Muscle layer of colon (tissue), 2 donors: Measurements from ENCODE around the gene VAPA.
A peak's percentile ranks its signal among the peaks of the same experiment; 100 is the strongest.

ENCODE experiments used
- H3K27ac ChIP-seq: one replicate; pipeline ENCODE4 v1.7.0; 2013; ENCODE audit warnings: low read depth, mild to moderate bottlenecking, low read length, moderate library complexity
- H3K27me3 ChIP-seq, 2 donors: one replicate each; pipeline ENCODE4 v1.7.0; 2013; ENCODE audit warnings: low read length in 2 of 2, mild to moderate bottlenecking in 2 of 2; ENCODE audit not compliant: insufficient read depth in 2 of 2, control insufficient read depth in 1 of 2
- H3K36me3 ChIP-seq: one replicate; pipeline ENCODE4 v1.7.0; 2013; ENCODE audit warnings: mild to moderate bottlenecking, low read length; ENCODE audit not compliant: insufficient read depth
- H3K4me1 ChIP-seq: one replicate; pipeline ENCODE4 v1.7.0; 2013; ENCODE audit warnings: mild to moderate bottlenecking, low read length; ENCODE audit not compliant: insufficient read depth
- H3K4me3 ChIP-seq, 2 donors: one replicate each; pipeline ENCODE4 v1.7.0; 2013; ENCODE audit warnings: low read length in 2 of 2, low read depth in 1 of 2, mild to moderate bottlenecking in 1 of 2, moderate library complexity in 1 of 2
- H3K9ac ChIP-seq: one replicate; pipeline ENCODE4 v1.7.0; 2013; ENCODE audit warnings: low read length
- H3K9me3 ChIP-seq: one replicate; pipeline ENCODE4 v1.7.0; 2013; ENCODE audit warnings: mild to moderate bottlenecking, low read length
- donor health status: abdominal sarcoma.
- donor health status: Adenocarcinoma of cecum.

VAPA gene

DNA sequence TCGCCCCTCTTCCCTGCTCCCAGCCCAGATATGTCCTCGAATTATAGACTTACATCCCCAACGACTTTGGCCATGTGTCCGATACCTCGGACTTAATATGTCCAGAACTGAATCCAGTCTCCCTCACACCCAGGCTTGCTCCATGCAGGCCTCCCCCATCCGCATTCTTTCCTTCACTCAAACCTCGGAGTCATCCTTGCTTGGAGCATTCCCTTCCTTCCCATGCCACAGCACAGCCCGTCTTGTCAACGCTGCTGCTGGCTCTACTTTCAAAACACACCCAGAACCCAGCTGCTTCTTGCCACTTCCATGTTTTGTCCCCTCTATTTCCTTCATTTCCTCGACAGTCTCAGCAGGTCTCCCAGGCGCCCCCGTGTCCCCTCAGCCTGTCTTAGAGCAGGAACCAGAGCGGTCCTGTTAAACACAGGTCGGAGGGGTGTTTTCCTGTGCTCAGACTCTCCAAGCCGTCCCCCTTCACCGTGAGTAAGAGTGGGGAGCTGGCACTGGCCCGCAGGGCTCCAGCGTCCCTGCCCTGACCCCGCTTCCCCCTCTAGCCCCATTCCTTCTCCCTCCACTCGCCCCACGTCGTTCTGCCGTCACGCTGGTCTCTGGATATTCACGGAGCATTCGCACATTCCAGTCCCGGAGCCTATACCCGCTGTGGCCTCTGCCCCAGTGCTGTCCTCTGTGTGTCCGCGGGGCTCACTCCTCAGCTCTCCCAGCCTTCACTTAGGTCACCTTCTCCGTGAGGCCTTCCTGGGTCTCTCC is 54.4 kb downstream of the VAPA start:
- H3K27me3 ChIP-seq, result no peaks in the 10 kb centered on the region
- no peak overlapping the region for H3K9ac ChIP-seq
- H3K27ac ChIP-seq, result no peak overlapping the region
- peak overlapping the region in 1 of 2 donors; percentile 22 for H3K4me3 ChIP-seq
- H3K4me1 ChIP-seq, result peaks cover 4% of the 10 kb centered on the region
- no peaks in the 10 kb centered on the region for H3K9me3 ChIP-seq
- no peaks in the 10 kb centered on the region for H3K36me3 ChIP-seq

DNA sequence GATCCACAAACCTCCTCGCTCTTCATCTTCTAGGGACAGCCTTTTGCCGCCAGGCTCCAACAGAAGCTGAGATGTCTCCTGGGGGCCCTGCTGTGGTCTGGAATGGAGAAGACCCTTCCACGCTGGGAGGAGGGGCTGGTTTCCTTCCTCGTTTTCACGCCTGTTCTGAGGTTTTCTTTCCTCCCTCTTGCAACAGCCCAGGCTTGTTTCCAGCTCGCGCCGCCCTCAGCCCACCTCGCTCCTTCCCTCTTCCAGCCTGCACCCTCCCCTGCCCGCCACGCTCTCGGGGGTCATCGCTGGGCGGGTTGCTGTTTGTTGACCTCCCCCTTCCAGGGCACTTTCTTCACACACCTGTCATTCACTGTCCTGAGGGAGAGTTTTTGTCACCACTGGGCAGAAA is 55.4 kb downstream of the VAPA start:
- no peaks in the 10 kb centered on the region for H3K27me3 ChIP-seq
- no peak overlapping the region for H3K27ac ChIP-seq
- no peaks in the 10 kb centered on the region for H3K36me3 ChIP-seq
- peak overlapping the region in 1 of 2 donors; percentile 22 for H3K4me3 ChIP-seq
- H3K9me3 ChIP-seq, result no peaks in the 10 kb centered on the region
- H3K9ac ChIP-seq, result no peak overlapping the region
- peaks cover 4% of the 10 kb centered on the region for H3K4me1 ChIP-seq

DNA sequence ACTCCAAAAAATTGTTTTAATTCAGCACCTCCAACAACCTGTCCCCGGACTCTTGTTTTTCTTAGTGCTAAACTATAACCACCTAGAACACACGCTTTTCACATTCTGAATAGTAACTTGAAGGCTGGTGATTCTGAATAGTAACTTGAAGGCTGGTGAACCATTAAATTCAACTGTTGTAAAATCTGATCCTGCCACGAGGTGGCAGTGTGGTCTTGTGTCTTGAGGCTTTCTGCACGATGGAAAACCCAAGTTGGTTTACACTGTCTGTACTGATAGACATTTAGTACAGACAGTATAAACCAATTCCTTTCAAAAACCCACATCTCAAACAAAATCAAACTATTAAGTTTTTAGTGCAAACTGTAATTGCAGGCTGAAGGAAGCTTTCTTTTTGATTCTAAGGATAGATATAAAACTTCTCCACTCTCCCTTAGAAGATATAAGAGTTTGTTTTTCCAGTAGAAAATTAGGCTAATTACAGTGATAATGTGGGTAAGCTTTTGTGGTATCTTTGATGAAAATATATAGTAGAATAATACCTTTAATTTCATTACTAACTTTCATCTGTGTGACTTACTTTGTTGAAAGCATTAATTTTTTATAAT is 57.6 kb downstream of the VAPA start:
- Histone ChIP-seq H3K9ac (no peak overlapping the region), H3K9me3 (no peaks in the 10 kb centered on the region), H3K27ac (no peak overlapping the region), H3K4me1 (peaks cover 4% of the 10 kb centered on the region), H3K4me3 (no peak overlapping the region), H3K36me3 (no peaks in the 10 kb centered on the region), H3K27me3 (no peaks in the 10 kb centered on the region)

DNA sequence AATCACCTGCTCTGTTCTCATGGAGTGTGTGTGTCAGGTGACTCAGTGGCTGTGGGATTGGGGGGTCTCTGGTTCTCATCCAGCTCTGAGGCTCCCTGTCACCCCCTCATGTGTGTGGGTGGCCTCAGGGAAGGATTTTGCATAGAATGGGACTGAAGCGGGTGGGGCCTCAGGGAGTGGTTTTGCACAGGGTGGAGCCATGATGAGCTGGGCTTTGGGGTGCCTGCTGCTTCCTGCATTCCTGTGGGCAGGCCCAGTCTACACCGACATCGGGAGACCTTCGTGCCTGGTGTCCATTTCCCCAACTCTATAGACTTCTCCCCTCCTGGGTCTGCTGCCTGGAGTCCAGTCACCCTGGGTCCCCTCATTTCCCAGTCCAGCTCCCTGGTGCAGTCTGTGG is 59.7 kb downstream of the VAPA start:
- Histone ChIP-seq H3K4me1 (peaks cover 4% of the 10 kb centered on the region), H3K36me3 (no peaks in the 10 kb centered on the region), H3K4me3 (no peak overlapping the region), H3K9ac (no peak overlapping the region), H3K27ac (no peak overlapping the region), H3K27me3 (no peaks in the 10 kb centered on the region), H3K9me3 (no peaks in the 10 kb centered on the region)

DNA sequence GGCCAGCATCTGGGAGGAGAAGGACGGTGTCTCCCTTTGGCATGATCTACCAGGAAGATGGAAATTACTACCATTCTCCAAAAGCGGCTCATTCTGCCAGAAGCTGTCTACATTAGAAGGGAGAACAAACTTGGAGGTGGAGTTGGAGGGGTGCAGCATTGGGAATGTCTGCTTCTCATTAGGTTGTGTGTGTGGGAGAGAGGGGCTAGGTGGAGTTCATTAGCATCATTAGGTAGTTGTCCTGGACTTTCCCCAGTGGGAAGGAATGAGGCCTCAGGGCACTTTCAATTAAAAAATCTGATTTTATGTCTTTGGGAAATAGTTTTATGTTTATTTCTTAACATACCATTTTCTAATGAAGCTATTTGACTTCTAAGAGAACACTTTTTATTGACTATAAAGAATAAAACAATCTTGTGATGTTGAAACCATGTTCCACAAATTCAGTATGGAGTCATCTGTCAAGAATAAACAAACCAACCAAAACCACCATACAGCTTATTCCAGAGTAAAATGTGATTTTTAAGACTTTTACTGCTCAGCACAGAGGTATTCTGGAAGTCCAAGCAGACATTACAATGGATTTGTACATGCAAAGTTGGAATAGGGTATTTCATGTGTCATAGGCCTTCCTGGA is 60.6 kb downstream of the VAPA start:
- H3K9ac ChIP-seq, result no peak overlapping the region
- H3K4me3 ChIP-seq, result no peak overlapping the region
- H3K27me3 ChIP-seq, result no peaks in the 10 kb centered on the region
- no peak overlapping the region for H3K27ac ChIP-seq
- H3K36me3 ChIP-seq, result no peaks in the 10 kb centered on the region
- peaks cover 4% of the 10 kb centered on the region for H3K4me1 ChIP-seq
- H3K9me3 ChIP-seq, result no peaks in the 10 kb centered on the region

DNA sequence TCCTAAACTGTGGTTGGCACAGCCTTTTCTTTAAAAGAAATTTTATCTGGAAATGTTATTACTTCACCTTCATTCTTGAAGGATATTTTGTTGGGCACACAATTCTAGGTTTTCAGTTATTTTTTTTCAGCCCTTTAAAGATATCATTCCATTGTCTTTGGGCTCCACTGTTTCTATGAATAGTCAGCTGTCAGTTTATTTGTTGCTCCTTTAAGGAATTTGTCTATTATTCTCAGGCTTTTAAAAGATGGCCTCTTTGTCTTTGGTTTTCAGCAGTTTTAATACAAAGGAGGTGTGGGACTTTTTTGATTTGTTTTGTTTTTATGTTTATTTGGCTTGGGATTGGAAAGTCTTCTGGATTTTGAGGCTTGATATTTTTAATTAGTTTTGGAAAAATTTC is 61.8 kb downstream of the VAPA start:
- Histone ChIP-seq H3K27ac (no peak overlapping the region), H3K36me3 (no peaks in the 10 kb centered on the region), H3K9me3 (no peaks in the 10 kb centered on the region), H3K27me3 (no peaks in the 10 kb centered on the region), H3K9ac (no peak overlapping the region), H3K4me1 (peaks cover 4% of the 10 kb centered on the region), H3K4me3 (no peak overlapping the region)

DNA sequence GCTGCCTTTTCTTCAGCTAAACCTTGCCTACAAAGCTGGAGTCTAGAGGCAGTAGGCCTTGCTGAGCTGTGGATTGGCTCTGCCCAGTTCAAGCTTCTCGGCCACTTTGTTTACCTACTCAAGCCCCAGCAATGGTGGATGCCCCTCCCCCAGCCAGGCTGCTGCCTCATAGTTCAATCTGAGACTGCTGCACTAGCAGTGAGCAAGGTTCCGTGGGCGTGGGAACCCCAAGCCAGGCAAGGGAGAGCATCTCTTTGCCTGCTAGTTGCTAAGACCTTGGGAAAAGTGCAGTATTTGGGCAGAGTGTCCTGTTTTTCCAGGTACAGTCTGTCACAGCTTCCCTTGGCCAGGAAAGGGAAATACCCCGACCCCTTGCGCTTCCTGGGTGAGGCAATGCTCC is 68.9 kb downstream of the VAPA start:
- no peaks in the 10 kb centered on the region for H3K36me3 ChIP-seq
- H3K27me3 ChIP-seq, result no peaks in the 10 kb centered on the region
- H3K27ac ChIP-seq, result no peak overlapping the region
- no peaks in the 10 kb centered on the region for H3K9me3 ChIP-seq
- no peak overlapping the region for H3K9ac ChIP-seq
- H3K4me1 ChIP-seq, result peaks cover 9% of the 10 kb centered on the region
- no peak overlapping the region for H3K4me3 ChIP-seq

DNA sequence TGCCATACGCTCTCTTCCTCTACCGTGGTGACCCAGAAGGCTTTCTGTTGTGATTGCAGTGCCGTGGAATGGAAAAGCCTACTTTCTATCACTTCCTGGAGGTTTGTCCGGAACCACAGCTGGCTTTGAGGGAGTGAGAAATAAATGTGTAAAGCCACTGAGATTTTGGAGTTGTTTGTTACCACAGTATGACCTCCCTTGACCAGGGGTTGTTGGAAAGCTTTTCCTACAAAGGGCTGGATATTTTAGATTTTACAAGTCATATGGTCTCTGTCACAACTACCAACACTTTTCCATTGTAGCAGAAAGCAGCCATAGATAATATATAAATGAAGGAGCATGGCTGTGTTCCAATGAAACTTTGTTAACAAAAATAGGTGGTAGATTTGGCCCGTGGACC is 70.3 kb downstream of the VAPA start:
- Histone ChIP-seq H3K9ac (no peak overlapping the region), H3K27ac (no peak overlapping the region), H3K36me3 (no peaks in the 10 kb centered on the region)

DNA sequence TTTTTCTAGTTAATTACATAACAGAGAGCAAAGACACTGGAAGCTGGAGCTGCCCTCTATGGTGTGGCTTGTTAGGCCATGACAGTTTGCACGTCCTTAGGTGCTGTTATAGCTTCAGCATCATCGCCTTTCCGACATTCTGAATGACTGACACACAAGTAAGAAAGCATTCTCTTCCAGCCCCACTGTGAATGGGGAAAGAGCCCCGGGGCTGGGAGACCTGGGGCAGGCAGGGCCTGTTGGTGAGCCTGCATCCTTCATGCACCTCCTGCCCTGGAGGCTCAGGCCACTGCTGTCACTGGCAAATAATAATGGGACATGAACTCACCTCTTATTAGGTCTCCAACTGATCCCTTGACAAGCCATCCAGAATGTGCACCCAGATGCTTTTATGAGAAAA is 71.8 kb downstream of the VAPA start:
- Histone ChIP-seq H3K4me3 (no peak overlapping the region), H3K9me3 (no peaks in the 10 kb centered on the region), H3K27me3 (no peaks in the 10 kb centered on the region), H3K36me3 (no peaks in the 10 kb centered on the region), H3K27ac (no peak overlapping the region), H3K4me1 (peaks cover 9% of the 10 kb centered on the region), H3K9ac (no peak overlapping the region)

More for the DNA sequence above, 70.3 kb downstream of the VAPA start:
- peaks cover 9% of the 10 kb centered on the region for H3K4me1 ChIP-seq
- H3K9me3 ChIP-seq, result no peaks in the 10 kb centered on the region
- no peaks in the 10 kb centered on the region for H3K27me3 ChIP-seq
- no peak overlapping the region for H3K4me3 ChIP-seq

DNA sequence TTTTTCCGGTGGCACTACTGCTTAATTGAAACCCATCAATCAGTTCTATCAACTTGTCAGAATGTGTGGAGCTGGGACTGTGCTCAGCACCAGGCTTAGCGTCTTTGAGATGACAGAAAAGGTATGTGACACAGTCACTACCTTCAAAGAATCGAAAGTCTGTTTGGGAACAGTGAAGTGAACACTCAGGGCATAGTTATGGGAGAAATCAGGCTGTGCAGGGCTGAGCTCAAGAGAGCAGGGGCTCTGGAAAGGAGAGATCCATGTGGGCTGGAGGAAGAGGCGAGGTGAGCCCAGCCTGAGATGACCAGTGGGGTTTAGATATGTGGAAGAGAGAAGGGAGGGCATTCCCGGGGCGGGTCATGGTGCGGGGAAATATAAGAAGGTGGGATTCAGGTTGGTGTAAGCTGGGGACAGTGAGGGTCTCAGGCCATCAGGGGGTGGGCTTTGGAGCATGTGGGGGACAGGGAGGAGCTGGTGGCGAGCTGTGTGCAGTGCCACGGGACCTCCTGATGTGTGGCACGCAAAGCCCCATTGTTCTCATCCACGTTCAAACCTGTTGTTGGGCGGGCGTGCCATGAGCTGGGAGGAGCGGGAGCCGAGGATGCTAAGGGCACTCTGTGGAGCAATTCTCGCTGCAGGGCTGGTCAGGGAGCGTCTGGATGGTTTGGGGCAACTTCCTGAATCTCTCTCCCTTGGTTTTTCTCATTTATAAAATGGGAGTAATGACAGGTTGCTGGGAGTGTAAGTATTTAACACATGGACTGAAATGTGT is 72.5 kb downstream of the VAPA start:
- Histone ChIP-seq H3K27me3 (no peaks in the 10 kb centered on the region), H3K36me3 (no peaks in the 10 kb centered on the region), H3K4me3 (no peak overlapping the region), H3K9ac (no peak overlapping the region), H3K9me3 (no peaks in the 10 kb centered on the region), H3K27ac (no peak overlapping the region), H3K4me1 (peaks cover 9% of the 10 kb centered on the region)

DNA sequence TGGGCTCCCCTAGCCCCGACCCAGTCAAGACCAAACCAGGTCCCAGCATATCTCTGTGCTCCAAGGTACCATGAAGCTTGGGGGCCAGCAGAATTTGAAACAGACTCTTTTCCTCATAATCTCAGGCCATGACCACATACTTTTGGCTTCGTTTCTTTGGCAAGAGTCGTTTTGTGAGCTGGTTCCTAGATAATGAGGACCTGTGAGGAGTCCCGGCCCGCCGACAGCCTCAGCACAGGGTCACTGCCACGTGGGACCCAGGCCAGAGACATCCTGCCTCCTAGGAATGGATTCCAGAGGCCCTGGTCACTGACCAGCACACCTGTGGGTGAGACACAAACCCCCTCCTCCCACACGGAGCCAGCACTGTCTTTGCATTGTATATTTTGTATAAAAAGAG is 73.5 kb downstream of the VAPA start:
- Histone ChIP-seq H3K4me1 (peaks cover 9% of the 10 kb centered on the region), H3K27ac (no peak overlapping the region), H3K36me3 (no peaks in the 10 kb centered on the region), H3K9ac (no peak overlapping the region), H3K9me3 (no peaks in the 10 kb centered on the region), H3K27me3 (no peaks in the 10 kb centered on the region), H3K4me3 (no peak overlapping the region)
